A673 (cell line): ENCODE data around the gene SEC23IP. TPM values are rescaled to one million over a fixed set of nuclear protein-coding genes. Genes with fewer than 3 reads are reported as not detected.

Experiments used
- BruUV-seq: library from RNA; stranded (reverse); fragments of 400-500 nt; replicated peaks from 2 replicates; lab custom pipeline; 2021; lab: Mats Ljungman, UMichigan
- CTCF ChIA-PET: fragments of 300-600 bp; sonication (Branson Sonifier 250); formaldehyde crosslinking; loops from one replicate; lab custom pipeline; 2022; ENCODE audit warnings: antibody characterized with exemption; lab: Charles Lee
- POLR2A ChIA-PET: fragments of 300-600 bp; sonication (Branson Sonifier 250); formaldehyde crosslinking; loops from one replicate; lab custom pipeline; 2022; ENCODE audit warnings: antibody characterized with exemption; ENCODE audit not compliant: low non-redundant PET; lab: Charles Lee
- DNase-seq: peaks from one replicate; pipeline ENCODE4 v3.0.0-alpha.2; 2015; ENCODE audit warnings: low spot score
- H3K27ac ChIP-seq: fragments of 200-600 bp; sonication (generic); 2 replicates; pipeline ENCODE4 v1.5.1; 2016; ENCODE audit warnings: mixed run types, low read depth, mild to moderate bottlenecking, mixed read lengths, antibody characterized with exemption, low read length; ENCODE audit not compliant: poor library complexity, severe bottlenecking
- H3K27me3 ChIP-seq: fragments of 200-600 bp; sonication (generic); replicated peaks from 2 replicates; pipeline ENCODE4 v1.6.1; 2017; ENCODE audit warnings: mixed run types, low read depth, mild to moderate bottlenecking, mixed read lengths, antibody characterized with exemption, low read length; ENCODE audit not compliant: insufficient read depth, poor library complexity
- H3K36me3 ChIP-seq: fragments of 200-600 bp; sonication (generic); 2 replicates; pipeline ENCODE4 v1.6.1; 2016; ENCODE audit warnings: mixed run types, mild to moderate bottlenecking, mixed read lengths, antibody characterized with exemption, low read length; ENCODE audit not compliant: insufficient read depth, poor library complexity, severe bottlenecking
- H3K4me1 ChIP-seq: fragments of 200-600 bp; sonication (generic); 2 replicates; pipeline ENCODE4 v1.6.1; 2017; ENCODE audit warnings: mixed run types, mild to moderate bottlenecking, mixed read lengths, antibody characterized with exemption, low read length; ENCODE audit not compliant: insufficient read depth, poor library complexity, severe bottlenecking
- H3K4me3 ChIP-seq: fragments of 200-600 bp; sonication (generic); 2 replicates; pipeline ENCODE4 v1.5.1; 2016; ENCODE audit warnings: low read depth, mixed run types, mild to moderate bottlenecking, mixed read lengths, low read length; ENCODE audit not compliant: poor library complexity, severe bottlenecking
- H3K9me3 ChIP-seq: fragments of 200-600 bp; sonication (generic); 2 replicates; pipeline ENCODE4 v1.6.1; 2016; ENCODE audit warnings: mixed run types, low read depth, mild to moderate bottlenecking, mixed read lengths, antibody characterized with exemption, low read length; ENCODE audit not compliant: poor library complexity, severe bottlenecking
- CTCF ChIP-seq: fragments of 300-800, 200-600 bp; sonication (generic); conservative IDR thresholded peaks from 2 replicates; pipeline ENCODE4 v1.5.1; 2017; ENCODE audit warnings: low read depth, mild to moderate bottlenecking, antibody characterized with exemption, low read length, moderate library complexity, mixed read lengths
- EZH2 ChIP-seq: fragments of 200-600 bp; sonication (generic); IDR thresholded peaks from 2 replicates; pipeline ENCODE4 v1.6.1; 2017; ENCODE audit warnings: borderline replicate concordance, low read depth, mild to moderate bottlenecking, mixed read lengths, antibody characterized with exemption, low read length; ENCODE audit not compliant: poor library complexity, severe bottlenecking
- intact Hi-C: fragments of 100-400 bp; cut with micrococcal nuclease; formaldehyde crosslinking; loops from one replicate; pipeline ENCODE4 v1.10.0; 2022; ENCODE audit not compliant: unreplicated experiment
- total RNA-seq: library from RNA; stranded (reverse); gene quantifications from 2 replicates; pipeline ENCODE4 v1.2.3, GENCODE V29; 2021

SEC23IP gene
- total RNA-seq, 1 experiment from 2014 or later = 78.6 TPM

GRCh38 chr10:119919271-119919670 is 26.7 kb downstream of the SEC23IP start:
- BruUV-seq = no TSS peak
- ChIA-PET CTCF (no interaction called here), POLR2A (no interaction called here)
- no peak overlapping the region for H3K4me3 ChIP-seq
- no peak for DNase-seq
- H3K4me1 ChIP-seq = no peaks in the 10 kb centered on the region
- TF ChIP-seq CTCF = no peak
- TF ChIP-seq EZH2 = no peak
- H3K27ac ChIP-seq = no peak overlapping the region
- no peaks in the 10 kb centered on the region for H3K9me3 ChIP-seq
- H3K27me3 ChIP-seq = no peaks in the 10 kb centered on the region
- intact Hi-C loops = loop anchor here (5.0 kb wide), 2 partner anchors 167 to 232 kb away; no protein-coding TSS in a partner anchor
- H3K36me3 ChIP-seq = peaks cover 46% of the 10 kb centered on the region

- no peaks in the 10 kb centered on the region for H3K4me1 ChIP-seq
- no peak overlapping the region for H3K4me3 ChIP-seq
- H3K36me3 ChIP-seq = peaks cover 46% of the 10 kb centered on the region
- no peak overlapping the region for H3K27ac ChIP-seq
- CTCF ChIA-PET = no interaction called here
- DNase-seq = no peak
- BruUV-seq = no TSS peak
- POLR2A ChIA-PET = no interaction called here
- no peaks in the 10 kb centered on the region for H3K27me3 ChIP-seq
- TF ChIP-seq EZH2 (no peak), CTCF (no peak)
- intact Hi-C loops = loop anchor here (5.0 kb wide), 2 partner anchors 168 to 233 kb away; no protein-coding TSS in a partner anchor
- no peaks in the 10 kb centered on the region for H3K9me3 ChIP-seq
These were observed 27.3 kb downstream of the SEC23IP start for GRCh38 chr10:119919826-119920225.

DNA sequence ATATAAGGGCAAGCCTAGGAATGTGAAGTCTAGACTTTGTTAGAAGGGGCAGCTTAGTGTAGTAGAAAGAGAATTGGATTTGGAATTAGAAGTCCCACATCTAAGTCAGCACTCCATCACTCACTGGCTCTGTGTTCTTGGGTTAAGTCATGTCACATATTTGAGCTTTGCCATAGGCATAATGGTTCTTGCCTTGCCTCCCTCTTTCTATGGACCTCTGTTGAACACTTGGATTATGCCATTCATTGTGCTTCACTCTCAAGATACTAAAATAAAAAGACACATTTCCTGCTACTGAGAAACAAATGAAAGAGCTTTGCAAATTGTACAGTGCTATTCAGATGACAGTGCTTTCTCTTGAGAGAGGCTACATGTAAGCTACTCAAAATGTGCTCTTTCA is 35.9 kb downstream of the SEC23IP start:
- no TSS peak for BruUV-seq
- Histone ChIP-seq H3K4me3 (no peak overlapping the region), H3K27me3 (no peaks in the 10 kb centered on the region), H3K36me3 (peaks cover 61% of the 10 kb centered on the region), H3K27ac (no peak overlapping the region), H3K4me1 (peaks cover 7% of the 10 kb centered on the region), H3K9me3 (no peaks in the 10 kb centered on the region)
- TF ChIP-seq CTCF (no peak), EZH2 (no peak)
- intact Hi-C loops = no loop called here
- ChIA-PET POLR2A (no interaction called here), CTCF (no interaction called here)
- no peak for DNase-seq
